ENCODE results near the gene MAEA. TPM values are rescaled to one million over a fixed set of nuclear protein-coding genes. Genes with fewer than 3 reads are reported as not detected.
A peak's percentile ranks its signal among the peaks of the same experiment; 100 is the strongest.

Gene MAEA
- total and polyA plus RNA-seq, 10 of the 15 experiments (the other 5 are each of a cell fraction or from before 2014, with no cell fraction given): 3.6 to 67.1 (median 54.6) TPM

GRCh38 chr4:1290165-1290977 lies 680 bp downstream of the MAEA start (continued):
- TF ChIP-seq SKIL (IDR thresholded peaks at IDR 0.05; ENCODE audit: low read depth, poor library complexity, severe bottlenecking) (no peak), E2F4 (IDR thresholded peaks at IDR 0.05; ENCODE audit: low read depth, low read length) (no peak), BRCA1 (IDR thresholded peaks at IDR 0.05; ENCODE audit: low read depth, low read length) (no peak), SMARCA5 (IDR thresholded peaks at IDR 0.05) (0 out of 2 replicates have a peak, but pooled peaks have one; percentile 1)

GRCh38 chr4:1291091-1291490 lies 1.4 kb downstream of the MAEA start:
- ATAC-seq: no peak
- no peak for DNase-seq (ENCODE audit: low read depth, low spot score)
- Histone ChIP-seq H2AFZ (ENCODE audit: control insufficient read depth, low read depth, low read length) (no peak overlapping the region), H3K36me3 (ENCODE audit: control insufficient read depth in 2 of 2, insufficient read depth in 2 of 2, low read length in 1 of 2) (no peaks in the 10 kb centered on the region; a peak in 1 of 4 replicates), H3K4me1 (ENCODE audit: control insufficient read depth, insufficient read depth, low read length) (peaks cover 19% of the 10 kb centered on the region), H3K4me2 (ENCODE audit: control insufficient read depth, insufficient read depth) (peak overlapping the region; percentile 44), H3K27ac (ENCODE audit: control insufficient read depth, insufficient read depth) (no peak overlapping the region; the same call in 1 of the 2 replicates), H3K9me3 (replicated peaks; ENCODE audit: control insufficient read depth, insufficient read depth, low read length) (no peaks in the 10 kb centered on the region; the same call in 1 of the 3 replicates), H3K79me2 (ENCODE audit: control insufficient read depth, insufficient read depth, low read length) (peaks cover 52% of the 10 kb centered on the region), H3K9ac (ENCODE audit: control insufficient read depth, insufficient read depth, low read length) (peak overlapping the region; percentile 85), H4K20me1 (ENCODE audit: control insufficient read depth, insufficient read depth) (no peaks in the 10 kb centered on the region), H3K4me3 (peak overlapping the region; percentile 87), H3K27me3 (replicated peaks in 1 of 2; ENCODE audit: control insufficient read depth in 2 of 2, insufficient read depth in 2 of 2, low read length in 1 of 2) (no peaks in the 10 kb centered on the region)
- CTCF ChIA-PET: interaction anchor here (1.5 to 2.3 kb wide), 3 partner anchors 9 to 160 kb away, joined by 4 to 12 read pairs (median 8); no protein-coding TSS in a partner anchor
- RAD21 ChIA-PET (ENCODE audit: unreplicated experiment): interaction anchor here (1.0 to 3.4 kb wide), 2 partner anchors 55 to 61 kb away, joined by 3 to 28 read pairs; partner anchors contain the start of gene UVSSA
- 74% methylated on average over 9 of the region's 9 CpGs for WGBS (ENCODE audit: insufficient coverage, insufficient replicate concordance, low lambda C conversion rate, missing lambda C conversion rate)
- SMC1A ChIA-PET (ENCODE audit: uncharacterized antibody, unreplicated experiment): interaction anchor here (1.0 to 3.0 kb wide), 3 partner anchors 28 to 72 kb away, joined by 3 to 15 read pairs (median 4); partner anchors contain the start of gene UVSSA
- no peak for FAIRE-seq
- POLR2A ChIA-PET: interaction anchor here (1.0 to 1.9 kb wide), 3 partner anchors 41 to 510 kb away, joined by 4 to 9 read pairs (median 5); partner anchors contain the start of gene CTBP1
- no TSS peak for BruUV-seq (replicated peaks)
- in situ Hi-C loops (cut with MboI): loop anchor here (5.0 kb wide), 1 partner anchor 56 kb away; the partner anchor contains the start of gene UVSSA
- intact Hi-C loops (cut with micrococcal nuclease; ENCODE audit: unreplicated experiment): no loop called here
- TF ChIP-seq SKIL (IDR thresholded peaks at IDR 0.05; ENCODE audit: low read depth, poor library complexity, severe bottlenecking): no peak
- TF ChIP-seq POLR2AphosphoS5 (IDR thresholded peaks at IDR 0.05; ENCODE audit: low read length): 0 out of 2 replicates have a peak, but pooled peaks have one; percentile 15

All from GM12878 (cell line).